Tibial nerve (tissue), 4 donors: ENCODE results near the gene FAM171A1. TPM values are rescaled to one million over a fixed set of nuclear protein-coding genes. Genes with fewer than 3 reads are reported as not detected.
A peak's percentile ranks its signal among the peaks of the same experiment; 100 is the strongest.

Source experiments
- DNase-seq, 2 donors: peaks; one replicate each; pipeline ENCODE4 v3.0.0-alpha.2; 2019; ENCODE audit warnings: low spot score in 2 of 2
- H3K27ac ChIP-seq, 4 donors: fragments of 200-600 bp; sonication (generic) in 3 of 4; one replicate each; pipeline ENCODE4 v1.5.1; 2017 to 2019; ENCODE audit warnings: mild to moderate bottlenecking in 1 of 4
- H3K27me3 ChIP-seq, 2 donors: fragments of 200-600 bp; sonication (generic) in 1 of 2; one replicate each; pipeline versions ENCODE4 v1.5.1 to v1.6.0; 2017 to 2019
- H3K36me3 ChIP-seq, 3 donors: fragments of 200-600 bp; sonication (generic); one replicate each; pipeline ENCODE4 v1.5.1; 2018 to 2019
- H3K4me1 ChIP-seq, 4 donors: fragments of 200-600 bp; sonication (generic) in 3 of 4; one replicate each; pipeline ENCODE4 v1.5.1; 2017 to 2019
- H3K4me3 ChIP-seq, 4 donors: fragments of 200-600 bp; sonication (generic) in 3 of 4; one replicate each; pipeline ENCODE4 v1.5.1; 2017 to 2019; ENCODE audit warnings: mild to moderate bottlenecking in 1 of 4, moderate library complexity in 1 of 4
- H3K9me3 ChIP-seq, 4 donors: fragments of 200-600 bp; sonication (generic) in 3 of 4; one replicate each; pipeline ENCODE4 v1.5.1; 2017 to 2019
- EP300 ChIP-seq, 2 donors: sonication (generic); formaldehyde crosslinking; IDR thresholded peaks; one replicate each; pipeline ENCODE4 v1.6.1; 2017; ENCODE audit warnings: antibody characterized with exemption in 2 of 2, mild to moderate bottlenecking in 1 of 2
- POLR2A ChIP-seq, 2 donors: fragments of 450-650 bp; IDR thresholded peaks; one replicate each; pipeline ENCODE4 v1.6.1; 2017; ENCODE audit warnings: antibody characterized with exemption in 2 of 2, mild to moderate bottlenecking in 2 of 2, moderate library complexity in 2 of 2
- WGBS, 2 donors: methylation state at CpG; one replicate each; pipeline ENCODE4 v1.1.5; 2018; 5-methylcytosine and 5-hydroxymethylcytosine counted together
- small RNA-seq: library from RNA; depleted of rRNA; stranded (forward); fragments of <200 nt; gene quantifications from one replicate; pipeline ENCODE3, GENCODE V24; 2016
- total RNA-seq, 4 donors: library from RNA; depleted of rRNA; stranded (reverse); fragments of >200 nt; gene quantifications; one replicate each; pipeline ENCODE4 v1.1.0, GENCODE V29; 2016
- TF ChIP-seq, protein P1 (sequence below), 5 experiments: fragments of 200-600 bp in 3 of 5; fragments of 450-650 bp in 2 of 5; sonication (generic) in 3 of 5; IDR thresholded peaks; one replicate each; pipeline ENCODE4 v1.5.1; 2016 to 2019; ENCODE audit warnings: antibody characterized with exemption in 5 of 5, mild to moderate bottlenecking in 3 of 5, moderate library complexity in 2 of 5

The FAM171A1 gene
- total RNA-seq, 4 donors from 2014 or later = 15.3 to 31.2 (median 21.2) TPM

DNA sequence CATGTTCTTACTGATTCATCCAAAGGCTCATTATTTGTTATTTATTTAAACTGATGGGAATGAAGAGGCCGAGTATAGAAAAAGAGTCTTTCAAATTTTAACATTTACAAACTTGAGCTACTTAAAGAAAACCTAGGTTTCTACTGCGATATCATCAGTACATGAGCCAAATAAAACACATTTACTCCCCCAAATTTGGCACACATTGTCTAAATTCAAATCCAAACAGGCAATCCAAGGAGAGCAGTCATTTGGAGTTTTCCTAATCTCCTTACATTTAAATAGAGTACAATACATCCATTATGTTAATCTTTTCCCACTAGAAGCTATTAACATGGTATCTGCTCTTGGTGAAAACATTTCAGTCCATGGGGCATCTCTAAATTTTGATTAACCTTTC lies 204.8 kb downstream of the FAM171A1 start:
- TF ChIP-seq, protein P1, sequence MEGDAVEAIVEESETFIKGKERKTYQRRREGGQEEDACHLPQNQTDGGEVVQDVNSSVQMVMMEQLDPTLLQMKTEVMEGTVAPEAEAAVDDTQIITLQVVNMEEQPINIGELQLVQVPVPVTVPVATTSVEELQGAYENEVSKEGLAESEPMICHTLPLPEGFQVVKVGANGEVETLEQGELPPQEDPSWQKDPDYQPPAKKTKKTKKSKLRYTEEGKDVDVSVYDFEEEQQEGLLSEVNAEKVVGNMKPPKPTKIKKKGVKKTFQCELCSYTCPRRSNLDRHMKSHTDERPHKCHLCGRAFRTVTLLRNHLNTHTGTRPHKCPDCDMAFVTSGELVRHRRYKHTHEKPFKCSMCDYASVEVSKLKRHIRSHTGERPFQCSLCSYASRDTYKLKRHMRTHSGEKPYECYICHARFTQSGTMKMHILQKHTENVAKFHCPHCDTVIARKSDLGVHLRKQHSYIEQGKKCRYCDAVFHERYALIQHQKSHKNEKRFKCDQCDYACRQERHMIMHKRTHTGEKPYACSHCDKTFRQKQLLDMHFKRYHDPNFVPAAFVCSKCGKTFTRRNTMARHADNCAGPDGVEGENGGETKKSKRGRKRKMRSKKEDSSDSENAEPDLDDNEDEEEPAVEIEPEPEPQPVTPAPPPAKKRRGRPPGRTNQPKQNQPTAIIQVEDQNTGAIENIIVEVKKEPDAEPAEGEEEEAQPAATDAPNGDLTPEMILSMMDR (IDR thresholded peaks at IDR 0.05) = no peak
- TF ChIP-seq EP300 (IDR thresholded peaks at IDR 0.05) = no peak
- no peak for TF ChIP-seq POLR2A (IDR thresholded peaks at IDR 0.05)
- Histone ChIP-seq H3K4me3 (peak overlapping the region in 1 of 4 donors; percentile 71), H3K27me3 (no peaks in the 10 kb centered on the region), H3K36me3 (no peaks in the 10 kb centered on the region), H3K4me1 (peaks cover 0 to 49% (median 17%) of the 10 kb centered on the region in 4 donors), H3K9me3 (no peaks in the 10 kb centered on the region), H3K27ac (peak overlapping the region in 1 of 4 donors; percentile 88)
- WGBS, 2 donors = 31 to 34% methylated on average over 2 of the region's 2 CpGs
- no peak for DNase-seq

DNA sequence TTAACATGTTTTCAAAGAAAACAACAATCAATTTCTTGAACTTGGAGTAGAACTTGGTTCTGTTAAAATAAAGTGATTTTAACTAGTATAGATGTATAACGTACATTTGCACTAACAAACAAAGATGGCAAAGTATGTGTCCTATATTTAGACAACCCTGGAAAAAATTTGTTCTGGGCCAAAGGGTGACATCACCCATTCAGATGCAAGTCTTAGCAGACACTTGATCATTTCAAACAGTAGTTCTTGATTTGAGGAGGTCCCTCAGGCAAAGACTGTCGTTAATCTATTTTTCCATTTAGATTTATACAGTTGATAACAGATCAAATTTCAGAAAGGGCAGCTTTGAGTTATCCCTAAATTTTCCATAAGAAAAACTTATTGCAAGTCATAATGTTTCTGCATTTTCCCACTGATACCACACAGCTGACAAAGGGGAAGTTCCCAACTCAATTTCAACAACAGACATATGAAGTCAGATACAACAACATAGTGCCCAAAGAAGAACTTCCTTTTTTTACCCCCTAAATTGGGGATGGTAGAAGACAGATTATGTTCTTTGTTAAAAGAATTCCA lies 207.7 kb downstream of the FAM171A1 start:
- no peak for DNase-seq
- Histone ChIP-seq H3K4me1 (peaks cover 0 to 39% (median 12%) of the 10 kb centered on the region in 4 donors), H3K4me3 (no peak overlapping the region), H3K27me3 (no peaks in the 10 kb centered on the region), H3K36me3 (no peaks in the 10 kb centered on the region), H3K9me3 (no peaks in the 10 kb centered on the region), H3K27ac (no peak overlapping the region)
- WGBS, 2 donors = 56 to 66% methylated on average over 2 of the region's 2 CpGs
- TF ChIP-seq EP300 (IDR thresholded peaks at IDR 0.05) (no peak), POLR2A (IDR thresholded peaks at IDR 0.05) (no peak)
- TF ChIP-seq, protein P1 (IDR thresholded peaks at IDR 0.05) = no peak

Small RNAs within 50 kb of the gene (small RNA-seq; reads per million reads assigned to genes)
- not detected for gene AL590365.1

Other genes starting within 250 kb of the FAM171A1 start
- 10 to 100 TPM; 18.2 to 29.7 (median 24.0) TPM for gene NMT2, start 202.6 kb downstream of the FAM171A1 start, total RNA-seq